ENCODE results near the gene SNU13.
"Not testable (repeated sequence)": the region's sequence is repeated elsewhere in the genome, so short reads cannot be mapped to it uniquely, and the experiment has no call there.

The SNU13 gene

GRCh38 chr22:41676134-41676533 lies 12.5 kb downstream of the SNU13 start:
- DNase-seq = no peak

- DNase-seq = no peak
Observed at GRCh38 chr22:41674846-41675340, 13.8 kb downstream of the SNU13 start.

- DNase-seq = no peak
Observed at GRCh38 chr22:41672780-41673509, 15.7 kb downstream of the SNU13 start.

- DNase-seq = not testable (repeated sequence)
Observed at GRCh38 chr22:41672096-41672495, 16.6 kb downstream of the SNU13 start.

GRCh38 chr22:41668971-41669911 lies 19.4 kb downstream of the SNU13 start:
- no peak for DNase-seq

GRCh38 chr22:41664951-41665350 lies 23.7 kb downstream of the SNU13 start:
- DNase-seq = no peak

- no peak for DNase-seq
Observed at GRCh38 chr22:41664490-41664889, 24.2 kb downstream of the SNU13 start.

GRCh38 chr22:41663594-41663993 lies 25.1 kb downstream of the SNU13 start:
- not testable (repeated sequence) for DNase-seq

- no peak for DNase-seq
Observed at GRCh38 chr22:41661713-41662112, 27.0 kb downstream of the SNU13 start.

- no peak for DNase-seq
Observed at GRCh38 chr22:41661088-41661487, 27.6 kb downstream of the SNU13 start.

GRCh38 chr22:41660416-41660815 lies 28.3 kb downstream of the SNU13 start:
- DNase-seq = no peak

- DNase-seq = no peak
Observed at GRCh38 chr22:41659941-41660340, 28.7 kb downstream of the SNU13 start.

GRCh38 chr22:41658869-41659268 lies 29.8 kb downstream of the SNU13 start:
- DNase-seq = no peak

GRCh38 chr22:41657709-41658108 lies 31.0 kb downstream of the SNU13 start:
- no peak for DNase-seq

GRCh38 chr22:41656556-41656955 lies 32.1 kb downstream of the SNU13 start:
- DNase-seq = no peak

GRCh38 chr22:41654322-41654721 lies 34.3 kb downstream of the SNU13 start:
- DNase-seq = no peak

GRCh38 chr22:41650821-41651220 lies 37.8 kb downstream of the SNU13 start:
- no peak for DNase-seq

- DNase-seq = no peak
Observed at GRCh38 chr22:41650229-41650628, 38.4 kb downstream of the SNU13 start.

GRCh38 chr22:41648432-41648831 lies 40.2 kb downstream of the SNU13 start:
- no peak for DNase-seq

- no peak for DNase-seq
Observed at GRCh38 chr22:41647771-41648170, 40.9 kb downstream of the SNU13 start.

- DNase-seq = no peak
Observed at GRCh38 chr22:41642331-41643110, 46.1 kb downstream of the SNU13 start.

GRCh38 chr22:41641854-41642253 lies 46.8 kb downstream of the SNU13 start:
- no peak for DNase-seq

- DNase-seq = no peak
Observed at GRCh38 chr22:41638748-41639147, 49.9 kb downstream of the SNU13 start.
